Activated effector memory CD4-positive, alpha-beta T cell treated with Interleukin-2 at 50 U/mL for 16 hours (primary cell): ENCODE measurements around the gene SAAL1.
"Not testable (repeated sequence)": the region's sequence is repeated elsewhere in the genome, so short reads cannot be mapped to it uniquely, and the experiment has no call there.

Source experiments
- DNase-seq: peaks from one replicate; pipeline ENCODE4 v3.0.0-alpha.2; 2020

The SAAL1 gene, protein sequence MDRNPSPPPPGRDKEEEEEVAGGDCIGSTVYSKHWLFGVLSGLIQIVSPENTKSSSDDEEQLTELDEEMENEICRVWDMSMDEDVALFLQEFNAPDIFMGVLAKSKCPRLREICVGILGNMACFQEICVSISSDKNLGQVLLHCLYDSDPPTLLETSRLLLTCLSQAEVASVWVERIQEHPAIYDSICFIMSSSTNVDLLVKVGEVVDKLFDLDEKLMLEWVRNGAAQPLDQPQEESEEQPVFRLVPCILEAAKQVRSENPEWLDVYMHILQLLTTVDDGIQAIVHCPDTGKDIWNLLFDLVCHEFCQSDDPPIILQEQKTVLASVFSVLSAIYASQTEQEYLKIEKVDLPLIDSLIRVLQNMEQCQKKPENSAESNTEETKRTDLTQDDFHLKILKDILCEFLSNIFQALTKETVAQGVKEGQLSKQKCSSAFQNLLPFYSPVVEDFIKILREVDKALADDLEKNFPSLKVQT

DNA sequence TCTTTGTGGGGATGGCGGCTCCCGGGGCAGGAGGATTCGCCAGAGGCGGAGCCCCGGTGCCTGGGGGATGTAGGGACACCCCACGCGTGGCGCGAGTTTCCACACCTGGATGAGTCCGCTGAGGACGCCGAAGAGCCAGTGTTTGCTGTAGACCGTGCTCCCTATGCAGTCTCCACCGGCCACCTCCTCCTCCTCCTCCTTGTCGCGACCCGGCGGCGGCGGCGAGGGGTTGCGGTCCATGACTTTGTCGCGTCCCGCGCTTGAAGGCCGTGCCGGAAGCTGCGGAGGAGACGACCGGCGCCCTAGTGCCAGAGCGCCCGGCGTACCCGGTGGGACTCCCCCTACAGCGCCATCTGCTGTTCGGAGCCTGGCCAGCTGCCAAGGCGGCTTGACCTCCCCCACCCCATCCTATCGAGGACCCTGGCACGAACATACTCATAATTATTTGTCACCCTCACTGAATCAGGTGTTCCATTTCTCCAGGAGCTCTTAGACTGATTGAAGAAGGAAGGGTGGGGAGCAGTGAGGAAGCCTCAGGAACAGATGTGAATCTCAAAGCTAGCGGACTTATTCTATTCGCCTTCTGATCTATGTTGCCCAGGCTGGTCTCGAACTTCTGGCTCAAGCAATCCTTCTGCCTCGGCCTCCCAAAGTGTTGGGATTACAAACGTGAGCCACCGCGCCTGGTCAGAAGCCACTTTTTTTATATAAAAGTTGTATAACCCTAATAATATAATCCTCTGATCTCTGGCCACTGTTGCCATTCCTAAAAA is at the start of gene SAAL1:
Gene SAAL1, minus strand, starts transcription at position 281 of the 773 bp plus-strand sequence. Its CDS starts 41 bp downstream, at position 240.
- peak; percentile 83 for DNase-seq

DNA sequence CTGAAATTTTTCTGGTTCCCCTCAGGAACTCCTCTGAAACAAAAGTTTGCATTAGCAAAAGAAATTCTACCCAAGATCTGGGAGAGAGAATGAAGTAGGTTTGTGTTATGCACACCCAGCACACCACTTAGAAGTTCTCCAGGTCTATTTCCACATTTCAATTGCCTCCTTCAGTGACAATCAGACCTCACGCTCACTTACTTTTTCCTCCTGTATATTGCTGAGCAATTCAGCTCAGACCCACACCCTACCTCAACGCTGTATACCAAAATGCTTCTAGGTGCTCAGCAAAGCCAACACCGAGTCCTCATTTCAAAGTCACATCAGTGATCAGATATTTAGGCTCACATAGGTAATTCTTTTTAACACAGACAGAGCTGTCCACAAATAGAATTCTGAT is 45.7 kb upstream of the SAAL1 start:
- no peak for DNase-seq

DNA sequence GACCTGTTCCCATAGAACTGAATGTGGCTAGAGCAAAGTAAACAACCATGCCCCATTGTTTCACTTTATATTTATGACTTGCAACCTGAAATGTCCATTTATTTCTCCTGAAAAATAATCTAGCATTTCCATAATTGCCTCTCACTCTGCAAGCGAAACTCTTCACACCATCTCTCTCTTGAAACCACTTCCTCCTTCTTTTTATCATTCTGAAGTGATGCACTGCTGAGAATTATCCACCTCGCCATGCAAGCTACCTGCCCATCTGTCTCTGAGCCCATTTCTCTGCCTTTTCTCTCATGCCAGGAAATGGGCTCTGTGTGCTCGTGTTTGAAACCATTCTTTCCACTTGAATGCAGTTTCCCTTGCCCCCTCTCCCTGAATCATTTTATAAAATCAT is 40.0 kb upstream of the SAAL1 start:
- no peak for DNase-seq

DNA sequence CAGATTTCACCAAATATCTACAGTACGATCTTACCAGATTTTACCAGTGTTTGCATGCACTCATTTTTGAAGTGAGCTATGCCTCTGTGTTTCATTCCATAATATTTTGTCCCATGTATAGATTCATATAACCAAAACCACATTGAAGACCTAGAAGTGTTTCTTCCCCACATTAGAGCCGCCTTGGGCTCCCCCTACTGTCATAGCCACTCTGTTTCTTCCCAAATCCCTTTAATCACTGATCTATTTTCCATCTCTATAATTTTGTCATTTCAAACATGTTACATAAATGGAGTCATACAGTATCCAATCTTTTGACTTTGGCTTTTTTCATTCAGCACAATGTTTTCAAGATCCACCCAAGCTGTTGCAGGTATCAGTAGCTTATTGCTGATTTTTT is 39.1 kb upstream of the SAAL1 start:
- DNase-seq, result no peak

DNA sequence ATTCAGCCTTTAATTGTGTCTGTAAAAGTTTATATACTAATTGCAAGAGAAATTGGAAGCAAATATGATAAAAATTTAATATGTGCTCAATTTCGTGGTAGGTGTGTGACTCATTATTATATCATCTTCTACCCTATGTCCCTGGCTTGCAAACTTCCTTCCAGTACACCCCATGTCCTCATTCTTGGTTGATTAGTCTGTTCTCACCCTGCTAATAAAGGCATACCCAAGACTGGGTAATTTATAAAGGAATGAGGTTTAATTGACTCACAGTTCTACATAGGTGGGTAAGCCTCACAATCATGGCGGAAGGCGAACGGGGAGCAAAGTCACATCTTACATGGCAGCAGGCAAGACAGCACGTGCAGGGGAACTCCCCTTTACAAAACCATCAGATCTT is 38.4 kb upstream of the SAAL1 start:
- DNase-seq, result no peak

DNA sequence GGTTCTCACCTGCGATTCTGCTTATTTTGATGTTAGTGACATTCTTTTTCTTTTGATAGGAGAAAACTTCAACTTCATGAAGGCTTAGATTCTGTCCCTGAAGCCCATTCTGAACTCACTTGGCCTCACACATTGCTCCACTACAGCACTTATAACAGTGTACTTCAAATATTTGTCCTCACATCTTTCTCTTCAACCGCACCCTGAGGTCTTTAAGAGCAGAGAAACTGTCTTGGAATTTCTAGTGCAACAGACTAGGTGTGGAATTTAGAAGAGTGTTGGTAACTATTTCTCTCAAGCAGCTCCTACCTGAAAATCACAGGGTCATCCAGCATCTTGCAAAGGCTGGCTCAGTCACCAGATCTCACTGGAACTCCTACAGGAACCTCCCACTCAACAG is 34.3 kb upstream of the SAAL1 start:
- DNase-seq, result no peak

DNA sequence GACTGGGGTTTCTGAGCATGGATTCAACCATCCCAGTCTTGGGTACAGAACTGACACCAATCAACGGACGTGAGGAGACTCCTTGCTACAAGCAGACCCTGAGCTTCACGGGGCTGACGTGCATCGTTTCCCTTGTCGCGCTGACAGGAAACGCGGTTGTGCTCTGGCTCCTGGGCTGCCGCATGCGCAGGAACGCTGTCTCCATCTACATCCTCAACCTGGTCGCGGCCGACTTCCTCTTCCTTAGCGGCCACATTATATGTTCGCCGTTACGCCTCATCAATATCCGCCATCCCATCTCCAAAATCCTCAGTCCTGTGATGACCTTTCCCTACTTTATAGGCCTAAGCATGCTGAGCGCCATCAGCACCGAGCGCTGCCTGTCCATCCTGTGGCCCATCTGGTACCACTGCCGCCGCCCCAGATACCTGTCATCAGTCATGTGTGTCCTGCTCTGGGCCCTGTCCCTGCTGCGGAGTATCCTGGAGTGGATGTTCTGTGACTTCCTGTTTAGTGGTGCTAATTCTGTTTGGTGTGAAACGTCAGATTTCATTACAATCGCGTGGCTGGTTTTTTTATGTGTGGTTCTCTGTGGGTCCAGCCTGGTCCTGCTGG is 31.4 kb upstream of the SAAL1 start:
- no peak for DNase-seq

DNA sequence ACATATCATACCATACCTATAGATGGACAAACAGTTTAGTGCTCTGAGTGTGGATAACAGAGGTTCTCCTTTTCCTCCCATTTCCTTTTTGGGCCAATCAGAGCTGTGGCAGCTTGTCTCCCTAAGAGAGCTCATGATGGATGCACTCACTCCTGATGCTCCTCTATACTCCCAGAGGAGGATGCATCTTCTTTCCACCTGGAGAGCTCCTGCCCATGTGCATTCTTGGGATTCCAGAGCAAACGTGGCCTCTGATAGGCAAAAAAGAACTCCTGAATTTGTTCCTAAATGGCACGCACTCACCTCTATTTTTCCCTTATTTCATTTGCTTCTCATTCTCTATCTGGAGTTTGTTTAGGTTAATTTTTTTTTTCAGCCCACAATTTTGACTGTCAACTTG is 29.4 kb upstream of the SAAL1 start:
- no peak for DNase-seq

DNA sequence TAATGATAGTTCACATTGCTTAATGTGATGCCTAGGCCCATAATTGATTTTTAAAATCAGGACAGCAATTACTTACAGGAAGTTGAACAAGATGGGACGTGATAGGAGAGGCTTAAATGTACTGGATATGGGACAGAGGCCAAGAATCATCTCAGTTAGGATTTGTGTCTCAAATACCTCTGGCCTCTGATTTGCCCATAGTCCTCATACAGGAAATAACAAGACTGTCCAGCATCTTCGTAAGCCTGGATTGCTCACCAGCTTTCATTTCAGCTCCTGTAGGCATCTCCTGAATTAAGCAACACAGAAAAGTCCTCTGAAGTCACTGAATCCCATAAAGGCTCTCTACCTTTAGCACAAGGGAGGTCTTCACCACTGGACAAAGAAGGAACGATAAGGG is 26.5 kb upstream of the SAAL1 start, which contains the start of gene MRGPRX3:
Gene MRGPRX3, plus strand, starts transcription at position 231 of the 400 bp plus-strand sequence. CDS start 4,632 bp downstream, outside the sequence.
- DNase-seq, result no peak

DNA sequence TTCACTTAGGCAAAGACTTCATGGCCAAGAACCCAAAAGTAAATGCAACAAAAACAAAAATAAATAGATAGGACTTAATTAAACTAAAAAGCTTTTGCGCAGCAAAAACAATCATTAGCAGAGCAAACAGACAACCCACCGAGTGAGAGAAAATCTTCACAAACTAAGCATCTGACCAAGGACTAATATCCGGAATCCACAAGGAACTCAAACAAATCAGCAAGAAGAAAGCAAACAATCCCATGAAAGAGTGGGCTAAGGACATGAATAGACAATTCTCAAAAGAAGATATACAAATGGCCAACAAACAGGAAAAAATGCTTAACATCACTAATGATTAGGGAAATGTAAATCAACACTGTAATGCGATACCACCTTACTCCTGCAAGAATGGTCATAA is 25.2 kb upstream of the SAAL1 start:
- not testable (repeated sequence) for DNase-seq

DNA sequence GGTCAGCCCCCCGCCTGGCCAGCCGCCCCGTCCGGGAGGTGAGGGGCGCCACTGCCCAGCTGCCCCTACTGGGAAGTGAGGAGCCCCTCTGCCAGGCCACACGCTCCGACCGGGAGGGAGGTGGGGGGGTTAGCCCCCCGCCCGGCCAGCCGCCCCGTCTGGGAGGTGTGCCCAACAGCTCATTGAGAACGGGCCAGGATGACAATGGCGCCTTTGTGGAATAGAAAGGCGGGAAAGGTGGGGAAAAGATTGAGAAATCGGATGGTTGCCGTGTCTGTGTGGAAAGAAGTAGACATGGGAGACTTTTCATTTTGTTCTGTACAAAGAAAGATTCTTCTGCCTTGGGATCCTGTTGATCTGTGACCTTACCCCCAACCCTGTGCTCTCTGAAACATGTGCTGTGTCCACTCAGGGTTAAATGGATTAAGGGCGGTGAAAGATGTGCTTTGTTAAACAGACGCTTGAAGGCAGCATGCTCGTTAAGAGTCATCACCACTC is 15.5 kb upstream of the SAAL1 start:
- not testable (repeated sequence) for DNase-seq

DNA sequence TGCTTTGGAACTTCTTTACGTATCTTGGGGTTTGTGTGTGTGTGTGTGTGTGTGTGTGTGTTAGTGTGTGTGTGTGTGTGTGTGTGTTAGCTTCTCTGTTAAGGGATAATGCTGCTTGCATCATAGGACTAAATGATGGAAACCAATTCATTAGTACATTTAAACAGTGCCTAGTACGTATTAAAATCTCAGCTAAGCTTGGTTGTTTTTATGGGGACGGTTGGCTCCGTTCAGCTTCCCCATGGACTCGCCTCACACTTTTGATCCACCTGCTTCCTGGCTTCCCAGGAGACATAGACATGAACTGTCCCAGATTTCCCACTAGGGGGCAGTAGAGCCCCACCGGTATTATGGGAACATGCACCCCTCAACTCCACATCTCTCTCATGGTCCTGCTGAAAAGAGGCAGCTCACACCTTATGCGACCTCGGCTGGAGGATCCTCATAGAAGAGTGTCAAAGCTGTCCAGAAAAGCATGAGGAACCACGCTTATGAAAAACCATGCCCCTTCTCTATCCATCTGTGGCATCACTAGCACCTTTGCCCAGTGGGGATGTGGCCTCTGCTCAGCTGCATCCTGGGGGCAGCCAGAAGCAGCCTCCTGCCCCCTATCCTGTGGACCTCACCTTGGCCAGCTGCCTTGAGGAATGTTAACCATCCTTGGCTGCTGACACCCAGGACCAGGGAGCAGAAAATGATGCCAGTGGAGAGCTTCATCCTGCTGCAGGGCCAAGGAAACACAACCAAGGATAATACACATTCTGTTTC is 9.7 kb upstream of the SAAL1 start:
- DNase-seq, result peak; percentile 31

DNA sequence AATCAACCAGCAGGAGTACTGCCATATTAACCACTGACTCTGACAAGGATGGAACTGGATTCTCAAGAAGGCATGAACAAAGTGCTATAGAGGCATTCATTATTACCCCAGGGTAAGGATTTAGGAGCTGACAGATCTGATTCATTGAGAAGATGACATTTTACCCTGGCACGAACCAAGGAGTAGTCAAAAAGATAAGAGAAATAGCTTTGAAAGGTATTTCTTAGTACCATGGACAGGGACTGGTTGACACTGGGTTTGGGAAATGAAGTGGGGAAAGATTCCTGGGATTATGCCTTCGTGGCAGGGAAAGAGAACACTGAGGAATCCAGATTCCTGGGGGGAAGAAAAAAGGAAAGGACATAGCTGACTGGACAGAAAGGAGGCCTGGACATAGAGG is 5.1 kb upstream of the SAAL1 start:
- no peak for DNase-seq

DNA sequence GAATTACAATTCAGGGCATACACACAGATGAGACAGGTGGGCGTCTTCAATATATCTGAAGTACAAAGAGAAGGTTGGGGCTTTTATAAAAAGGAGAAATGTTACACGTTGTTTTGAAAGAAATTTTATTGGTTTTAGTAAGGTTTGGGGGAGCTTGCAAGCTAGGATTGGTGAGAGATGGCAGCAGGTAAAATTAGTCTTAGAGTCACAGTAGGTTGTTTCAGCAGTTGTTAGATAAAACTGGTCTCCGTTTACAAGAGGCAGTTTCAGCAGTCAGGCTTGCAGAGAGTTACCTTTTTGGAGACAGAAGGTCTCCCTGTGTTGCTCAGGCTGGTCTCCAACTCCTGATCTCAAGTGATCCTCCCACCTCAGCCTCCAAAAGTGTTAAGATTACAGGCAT is 2.4 kb upstream of the SAAL1 start:
- no peak for DNase-seq

DNA sequence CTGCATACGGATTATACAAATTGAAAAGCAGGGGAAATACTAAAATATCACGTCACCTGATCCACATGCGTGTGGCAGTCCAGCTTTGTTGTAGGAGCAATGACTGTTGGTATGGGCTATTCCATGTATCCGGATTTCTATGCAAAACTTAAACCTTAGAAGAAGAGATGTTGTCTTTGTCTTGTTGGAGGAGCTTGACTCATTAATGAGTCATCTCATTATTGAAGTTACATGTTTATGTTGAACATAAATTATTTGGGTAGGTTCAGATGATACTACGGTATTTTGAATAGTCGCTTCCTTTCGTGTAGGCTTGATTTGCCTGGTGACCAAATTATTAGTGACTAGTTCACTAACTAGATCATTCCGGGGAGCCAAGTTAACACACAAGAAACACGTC is 806 bp upstream of the SAAL1 start:
- DNase-seq, result no peak

DNA sequence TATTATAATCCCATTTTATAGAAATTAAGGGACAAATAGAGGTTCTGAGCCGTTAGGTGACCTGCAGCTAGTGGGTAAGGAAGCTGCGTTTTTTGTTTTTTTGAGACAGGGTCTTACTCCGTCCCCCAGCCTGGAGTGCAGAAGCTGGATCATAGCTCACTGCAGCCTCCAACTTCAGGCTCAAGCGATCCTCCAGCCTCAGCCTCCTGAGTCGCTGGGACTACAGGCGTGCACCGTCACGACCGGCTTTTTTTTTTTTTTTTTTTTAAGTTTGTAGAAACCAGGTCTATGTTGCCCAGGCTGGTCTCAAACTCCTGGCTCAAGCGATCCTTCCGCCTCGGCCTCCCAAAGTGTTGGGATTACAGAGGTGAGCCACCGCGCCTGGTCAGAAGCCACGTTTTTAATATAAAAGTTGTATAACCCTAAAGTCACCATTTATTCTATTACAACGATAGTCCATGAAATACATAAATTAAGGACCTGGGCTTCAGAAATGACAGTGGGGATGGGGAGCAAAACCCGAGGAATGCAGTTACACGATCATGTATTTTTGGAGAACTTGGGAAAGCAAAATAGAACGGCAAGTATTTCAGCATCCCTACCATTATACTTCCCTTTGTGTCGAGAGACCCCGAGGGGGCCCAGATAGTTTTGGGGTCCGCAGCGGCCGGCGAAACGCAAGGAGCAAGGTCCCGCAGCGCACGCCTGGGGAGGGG is 638 bp downstream of the SAAL1 start:
- no peak for DNase-seq

DNA sequence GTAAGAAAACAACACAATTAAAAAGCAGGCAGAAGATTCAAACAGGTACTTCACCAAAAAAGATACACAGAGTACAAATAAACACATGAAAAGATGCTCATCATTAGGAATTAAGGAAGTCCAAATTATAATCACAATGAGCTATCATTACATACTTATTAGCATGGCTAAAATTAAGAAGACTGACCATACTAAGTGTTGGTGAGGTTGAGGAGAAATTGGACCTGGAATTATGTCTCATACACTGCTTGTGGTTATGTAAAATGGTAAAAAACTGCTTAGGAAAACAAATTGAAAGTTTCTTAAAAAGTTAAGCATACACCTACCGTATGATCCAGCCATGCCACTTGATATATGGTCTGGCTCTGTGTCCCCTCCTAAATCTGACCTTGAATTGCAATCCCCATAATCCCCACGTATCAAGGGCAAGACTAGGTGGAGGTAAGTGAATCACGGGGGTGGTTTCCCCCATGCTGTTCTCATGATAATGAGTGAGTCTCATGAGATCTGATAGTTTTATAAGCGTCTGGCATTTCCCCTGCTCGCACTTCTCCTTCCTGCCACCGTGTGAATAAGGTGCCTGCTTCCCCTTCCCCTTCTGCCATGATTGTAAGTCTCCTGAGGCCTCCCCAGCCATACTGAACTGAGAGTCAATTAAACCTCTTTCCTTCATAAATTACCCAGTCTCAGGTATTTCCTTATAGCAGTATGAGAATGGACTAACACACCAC is 4.8 kb downstream of the SAAL1 start:
- DNase-seq, result no peak

DNA sequence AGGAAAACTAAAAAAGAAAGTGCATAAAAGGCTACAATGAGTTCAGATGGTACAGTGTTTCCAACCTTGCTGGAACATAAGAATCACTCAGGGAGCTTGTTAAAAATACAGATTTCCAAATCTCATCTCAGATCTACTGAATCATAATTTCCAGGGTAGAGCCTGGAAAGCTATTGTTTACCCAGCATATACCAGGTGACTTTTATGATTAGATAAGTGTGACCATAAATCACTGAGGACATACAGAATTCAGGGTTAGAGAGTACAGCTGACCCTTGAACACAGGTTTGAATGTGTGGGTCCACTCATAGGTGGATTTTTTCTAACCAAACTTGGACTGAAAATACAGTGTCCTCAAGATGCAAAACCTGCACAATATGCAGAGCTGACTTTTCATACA is 11.9 kb downstream of the SAAL1 start:
- no peak for DNase-seq

DNA sequence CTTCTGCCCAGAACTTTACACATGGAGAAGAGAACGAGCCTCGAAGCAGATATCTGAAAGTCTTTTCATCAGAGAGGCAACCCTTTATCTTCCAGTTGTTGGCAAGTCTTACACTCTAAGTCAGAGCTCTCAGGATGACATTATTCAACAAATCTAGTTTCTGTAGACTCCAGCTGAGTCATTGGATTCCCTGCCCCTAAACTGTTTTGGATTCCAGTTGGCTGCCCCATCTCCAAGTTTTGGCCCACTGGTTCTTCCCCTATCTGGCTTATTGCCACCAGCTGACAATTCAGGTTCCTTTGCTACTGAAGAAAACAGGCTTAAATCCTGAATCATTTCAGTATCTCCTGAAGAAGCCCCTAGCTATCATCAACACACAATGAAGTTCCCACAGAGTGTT is 14.2 kb downstream of the SAAL1 start:
- no peak for DNase-seq

DNA sequence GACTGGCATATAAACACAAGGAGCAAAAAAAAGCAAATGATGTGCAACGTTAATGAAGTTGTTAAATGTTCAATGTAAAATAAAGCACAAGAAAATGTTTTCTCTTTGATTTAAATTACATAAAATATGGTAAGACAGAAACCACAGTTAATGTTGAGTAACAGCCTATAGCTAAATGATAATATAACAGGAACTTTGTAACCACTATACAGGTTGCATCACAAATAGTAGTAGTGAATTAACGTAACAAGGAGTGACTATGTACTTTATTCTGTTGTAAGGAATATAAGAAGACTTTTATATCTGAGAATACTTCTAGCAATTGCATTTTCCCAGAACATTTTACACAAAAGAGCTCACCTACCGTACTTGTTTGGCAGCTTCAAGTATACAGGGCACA is 16.9 kb downstream of the SAAL1 start:
- DNase-seq, result no peak

DNA sequence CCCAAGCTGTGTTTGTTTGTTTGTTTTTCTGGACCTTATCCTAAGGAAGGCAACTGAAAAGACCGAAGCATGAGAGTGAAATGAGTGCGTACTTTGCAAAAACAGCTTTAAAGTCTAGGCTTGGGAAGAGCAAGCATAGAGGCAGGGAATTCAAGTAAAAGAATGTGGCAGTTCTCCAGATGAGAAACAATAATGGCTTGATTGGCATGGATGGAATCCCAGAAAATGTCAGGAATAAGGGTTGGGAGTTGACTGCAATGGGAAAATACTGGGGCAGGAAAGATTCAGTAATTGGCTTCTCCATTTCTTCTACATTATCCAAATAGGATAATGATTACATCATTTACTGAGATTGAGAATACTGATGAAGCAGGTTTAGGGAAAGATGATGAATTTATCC is 17.5 kb downstream of the SAAL1 start:
- DNase-seq, result no peak
